GM19468 (cell line): Measurements from ENCODE around the gene MUC22.
"Not testable (repeated sequence)": the region's sequence is repeated elsewhere in the genome, so short reads cannot be mapped to it uniquely, and the experiment has no call there.

ENCODE experiments used
- ATAC-seq: cut with Tn5 transposase; IDR thresholded peaks from one replicate; pipeline ENCODE4 v1.9.1; 2021; ENCODE audit warnings: mild to moderate bottlenecking, moderate library complexity, moderate number of reproducible peaks; ENCODE audit not compliant: unreplicated experiment; ENCODE audit errors: extremely low read depth

MUC22 gene

DNA sequence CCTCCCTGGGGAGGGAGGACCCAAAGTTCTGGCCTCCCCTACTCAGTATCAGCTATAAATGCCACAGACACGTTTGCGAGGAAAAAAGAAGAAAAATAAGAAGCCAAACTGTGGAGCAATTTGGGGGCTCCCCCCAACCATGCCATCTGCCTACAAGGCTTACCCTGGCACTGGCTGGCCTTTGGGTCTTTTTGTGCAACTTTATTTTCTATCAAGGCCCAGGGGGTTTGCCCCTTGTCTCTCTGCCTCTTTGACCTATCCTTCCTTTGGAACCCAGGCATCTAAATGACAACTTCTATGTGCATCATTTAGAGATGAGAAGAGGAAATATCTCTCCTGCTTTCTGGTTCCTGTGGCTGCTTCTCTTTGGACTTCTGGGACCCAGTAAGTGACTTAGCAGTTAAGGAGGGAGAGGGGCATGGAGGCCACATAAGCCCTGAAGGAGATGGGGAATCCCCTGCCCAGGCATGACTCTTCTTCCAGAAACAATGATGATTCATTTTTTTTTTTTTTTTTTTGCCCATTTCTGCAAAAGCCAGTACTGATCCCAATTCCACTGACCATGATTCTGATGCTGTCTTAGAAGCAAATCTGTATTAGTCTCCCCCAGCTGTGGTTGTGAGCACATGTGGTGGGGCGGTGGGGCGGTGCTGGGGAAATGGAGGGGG is at the start of gene MUC22:
Gene MUC22, plus strand, starts transcription at position 82 of the 668 bp plus-strand sequence. Its CDS starts 233 bp downstream, at position 315.
- no peak for ATAC-seq

DNA sequence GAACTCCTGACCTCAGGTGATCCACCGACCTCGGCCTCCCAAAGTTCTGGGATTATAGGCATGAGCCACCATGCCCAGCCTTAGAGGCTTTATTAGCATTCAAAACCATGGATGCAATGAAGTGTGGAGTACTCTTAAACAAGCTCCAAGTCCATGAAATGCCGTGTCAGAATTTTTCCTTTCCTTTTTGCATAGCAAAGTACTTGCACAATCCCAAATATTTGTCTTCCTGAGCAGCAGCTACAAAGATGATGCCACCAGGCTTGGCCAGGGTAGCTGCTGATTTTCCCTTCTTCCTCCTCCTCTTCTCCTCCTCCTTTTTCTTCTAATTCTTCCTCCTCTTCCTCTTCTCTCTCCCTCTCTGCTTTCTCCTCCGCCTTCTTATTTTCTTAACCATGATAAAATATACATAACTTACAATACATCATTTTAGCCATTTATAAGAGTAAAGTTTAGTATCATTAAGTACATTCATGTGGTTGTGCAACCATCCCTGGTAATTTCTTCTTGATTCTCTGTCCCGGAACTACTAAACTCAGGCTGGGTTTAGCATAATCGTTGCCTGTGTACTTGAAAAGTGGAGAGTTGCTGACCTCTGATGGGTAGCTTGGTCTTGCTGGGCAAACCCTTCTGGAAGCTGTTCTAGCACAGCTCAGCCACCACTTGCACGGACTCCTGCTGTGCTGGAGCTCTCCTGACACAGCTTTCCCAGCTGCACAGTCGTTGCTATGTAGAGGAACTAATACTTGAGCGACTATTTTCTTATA is 49.2 kb upstream of the MUC22 start:
- ATAC-seq = no peak

DNA sequence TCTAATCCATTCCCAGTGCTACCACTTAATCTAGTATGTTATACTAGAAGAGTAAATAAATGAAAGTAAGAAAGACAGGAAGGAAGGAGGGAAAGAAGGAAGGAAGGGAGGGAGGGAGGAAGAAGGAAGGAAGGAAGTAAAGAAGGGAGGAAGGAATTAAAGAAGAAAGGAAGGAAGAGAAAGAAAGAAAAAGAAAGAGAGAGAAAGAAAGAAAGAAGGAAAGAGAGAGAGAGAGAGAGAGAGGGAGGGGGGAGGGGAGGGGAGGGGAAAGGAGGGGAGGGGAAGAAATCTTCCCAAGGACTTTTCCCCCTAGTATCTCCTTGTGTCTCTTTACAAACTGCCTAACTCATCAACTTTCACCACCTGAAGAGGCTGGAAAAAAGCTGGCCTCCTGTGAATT is 47.6 kb upstream of the MUC22 start:
- ATAC-seq = no peak

DNA sequence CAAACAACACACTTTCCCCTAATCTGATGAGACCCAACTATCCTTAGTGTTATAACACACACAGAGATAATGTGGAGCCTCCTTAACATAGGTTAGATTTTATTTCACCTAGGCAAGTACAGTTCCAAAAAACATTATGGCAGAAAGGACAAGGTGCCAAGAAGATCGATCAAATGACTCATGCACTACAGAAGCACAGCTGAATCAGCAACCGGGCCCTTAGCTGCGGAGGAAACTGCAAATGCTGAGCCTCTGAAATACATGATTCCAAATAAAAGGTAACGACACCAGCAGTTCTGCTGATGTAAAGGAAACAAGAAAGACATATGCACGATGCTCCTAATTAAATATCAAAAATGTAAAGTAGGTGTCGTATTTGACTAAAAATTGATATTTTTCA is 46.6 kb upstream of the MUC22 start:
- no peak for ATAC-seq

DNA sequence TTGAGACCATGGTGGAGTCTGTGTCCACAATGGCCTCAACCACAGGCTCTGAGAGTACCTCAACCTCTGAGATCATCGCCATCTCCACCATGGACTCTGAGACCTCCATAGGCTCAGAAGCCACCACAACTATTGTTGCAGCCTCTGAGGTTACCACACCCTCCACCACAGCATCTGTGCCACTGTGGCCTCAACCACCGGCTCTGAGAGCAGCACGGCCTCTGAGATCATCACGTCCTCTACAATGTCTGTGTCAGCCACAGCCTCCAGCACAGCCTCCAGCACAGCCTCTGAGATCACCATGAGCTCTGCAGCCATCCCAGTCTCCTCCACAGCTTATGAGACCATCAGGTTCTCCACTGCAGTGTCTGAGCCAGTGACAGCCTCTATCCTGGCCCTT is 46.2 kb upstream of the MUC22 start:
- ATAC-seq = no peak

DNA sequence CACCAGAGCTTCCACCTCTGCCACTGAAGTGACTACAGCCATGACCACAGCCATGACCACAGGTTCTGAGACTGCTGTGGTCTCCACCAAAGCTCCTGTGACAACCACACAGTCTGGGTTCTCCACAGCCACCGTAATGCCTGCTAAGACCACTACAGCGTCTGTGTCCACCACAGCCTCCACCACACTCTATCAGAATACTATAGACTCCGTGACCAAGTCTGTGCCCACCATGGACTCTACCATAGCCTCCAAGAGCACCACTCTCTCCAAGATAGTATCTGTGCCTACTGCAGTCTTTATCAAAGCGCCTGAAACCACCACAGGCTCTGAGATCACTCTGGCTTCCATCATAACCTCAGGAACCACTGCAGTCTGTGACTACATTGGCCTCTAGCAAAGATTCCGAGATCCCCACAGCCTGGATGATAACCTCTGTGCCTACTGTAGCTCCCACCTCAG is 45.1 kb upstream of the MUC22 start:
- ATAC-seq = no peak

DNA sequence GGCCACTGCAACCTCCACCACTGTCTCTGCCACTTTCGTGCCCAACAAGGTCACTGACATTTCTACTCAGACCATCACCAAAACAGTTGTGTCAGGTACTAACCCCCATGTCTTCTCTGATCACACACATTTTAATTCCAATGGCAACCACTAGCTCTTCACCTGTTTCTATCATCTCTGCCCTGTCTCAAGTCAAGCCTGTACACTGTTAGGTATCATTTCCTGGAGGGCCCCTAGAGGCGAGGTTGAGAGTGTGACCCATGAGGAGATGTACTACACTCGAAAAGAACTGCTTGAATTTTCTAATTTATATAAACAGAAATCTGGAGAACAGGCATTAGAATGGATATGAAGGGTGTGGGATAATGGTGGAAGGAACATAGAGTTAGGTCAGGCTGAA is 44.1 kb upstream of the MUC22 start:
- ATAC-seq = no peak

DNA sequence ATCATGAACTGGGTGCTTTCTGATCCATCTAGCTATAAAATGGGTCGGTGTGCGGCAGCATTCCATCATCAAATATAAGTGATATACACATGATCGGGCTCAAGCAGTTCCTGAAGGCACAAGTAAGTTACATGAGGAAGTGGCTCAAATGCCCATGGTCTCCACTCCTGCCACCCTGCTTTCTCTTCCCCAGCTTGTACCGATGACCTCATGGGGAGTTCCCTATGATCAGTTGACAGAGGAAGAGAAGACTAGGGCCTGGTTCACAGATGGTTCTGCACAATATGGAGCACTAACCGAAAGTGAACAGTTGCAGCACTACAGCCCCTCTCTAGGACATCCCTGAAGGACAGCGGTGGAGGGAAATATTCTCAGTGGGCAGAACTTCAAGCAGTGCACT is 41.1 kb upstream of the MUC22 start:
- ATAC-seq = not testable (repeated sequence)

DNA sequence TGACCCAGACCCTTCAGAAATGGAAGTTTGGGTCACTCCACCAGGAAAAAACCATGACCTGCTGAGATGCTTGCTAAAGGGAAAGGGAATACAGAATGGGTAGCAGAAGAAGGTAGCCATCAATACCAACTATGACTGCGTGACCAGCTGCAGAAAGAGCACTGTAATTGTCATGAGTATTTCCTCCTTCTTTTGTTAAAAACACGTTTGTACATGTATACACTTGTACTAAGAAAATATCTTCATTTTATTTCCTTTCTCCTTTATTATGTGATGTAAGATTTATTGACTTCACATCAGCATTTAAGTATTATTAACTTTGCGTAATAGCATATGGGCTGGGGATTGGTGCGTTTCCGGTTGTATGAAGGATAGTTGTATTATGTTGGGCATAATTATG is 39.3 kb upstream of the MUC22 start:
- no peak for ATAC-seq

DNA sequence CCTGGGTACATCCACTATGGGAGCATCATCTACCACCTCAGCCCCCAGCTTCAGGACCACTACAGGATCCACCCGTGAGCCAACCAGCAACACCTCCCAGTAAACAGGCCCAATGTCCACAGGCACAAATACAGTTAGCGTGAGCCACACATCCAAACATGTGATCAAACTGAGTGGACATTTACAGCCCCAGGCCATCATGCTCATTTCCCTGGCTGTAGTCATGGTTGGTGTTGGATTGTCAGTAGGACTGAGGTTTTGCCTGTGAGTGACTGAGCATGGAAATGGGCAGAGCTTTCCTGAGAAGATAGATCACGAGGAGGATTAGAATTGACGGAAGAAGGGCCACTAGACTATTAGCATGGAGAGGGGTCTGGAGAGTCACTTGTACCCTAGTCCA is 37.5 kb upstream of the MUC22 start:
- no peak for ATAC-seq

DNA sequence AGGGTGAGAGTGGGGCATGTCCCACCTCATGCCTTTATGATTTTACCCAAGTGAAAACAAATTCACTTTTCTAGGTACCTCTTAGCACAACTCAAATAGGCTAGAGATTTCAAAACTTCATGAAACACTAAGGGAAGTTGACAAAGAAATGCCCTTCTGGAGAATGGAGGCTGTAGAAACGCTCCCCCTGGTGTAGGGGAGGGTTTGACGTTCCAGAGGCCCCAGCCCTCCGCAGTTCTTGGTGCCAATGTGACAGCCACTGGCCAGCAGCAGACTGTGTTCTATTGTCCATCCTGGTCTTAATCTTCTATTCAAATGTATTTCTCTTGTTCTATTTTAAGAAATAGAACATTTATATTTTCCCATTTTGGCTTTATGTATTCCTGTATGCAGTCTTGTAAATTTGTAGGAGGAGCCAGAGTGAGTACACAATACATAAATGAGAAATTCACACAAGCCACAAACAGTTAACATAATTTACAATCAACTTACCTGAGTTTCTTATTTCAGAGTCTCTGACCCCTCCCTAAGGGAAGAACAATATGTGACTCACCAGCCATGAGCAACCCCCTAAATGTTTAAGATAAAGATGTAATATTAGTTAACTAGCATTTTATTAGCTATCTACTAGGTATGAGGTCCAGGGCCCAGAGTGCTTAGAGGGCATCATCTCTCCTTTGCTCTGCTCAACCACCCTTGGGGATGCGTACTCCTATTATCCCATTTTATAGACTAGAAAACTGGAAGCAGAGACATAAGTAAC is 35.6 kb upstream of the MUC22 start:
- no peak for ATAC-seq

DNA sequence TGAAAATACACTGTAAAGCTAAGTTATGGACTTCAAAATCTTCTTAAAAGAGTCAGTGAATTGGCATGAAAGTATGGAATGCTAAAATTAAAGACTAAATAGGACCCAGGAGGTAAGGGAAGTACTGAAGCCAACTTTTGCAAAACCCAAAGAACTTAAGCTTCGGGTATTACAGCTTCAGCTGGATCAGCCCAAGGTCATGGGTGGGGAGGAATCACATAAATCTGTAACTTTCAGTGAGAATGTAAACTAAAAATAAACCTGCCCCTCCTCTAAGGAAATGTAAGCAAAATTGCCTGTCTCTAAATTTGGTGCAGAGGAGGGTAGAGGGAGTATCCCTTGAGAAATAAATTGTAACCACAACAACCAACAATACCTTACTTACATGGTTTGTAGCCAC is 31.1 kb upstream of the MUC22 start:
- ATAC-seq = no peak

DNA sequence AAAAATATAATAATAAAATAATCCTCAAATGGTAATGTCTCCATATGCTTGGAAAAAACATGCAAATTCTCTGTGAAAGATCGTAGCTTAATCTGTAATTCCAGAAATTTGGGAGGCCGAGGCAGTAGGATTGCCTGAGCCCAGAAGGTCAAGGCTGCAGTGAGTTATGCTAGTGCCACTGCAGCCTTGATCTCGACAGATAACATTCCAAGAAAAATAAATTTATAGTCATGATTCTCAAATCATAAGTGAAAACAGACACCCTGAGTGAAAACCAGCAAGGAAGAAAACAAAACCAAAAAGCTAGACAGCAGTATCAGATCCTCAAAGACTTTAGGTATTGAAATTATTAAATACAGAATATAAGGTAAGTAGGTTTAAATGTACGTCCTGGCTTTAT is 30.6 kb upstream of the MUC22 start:
- ATAC-seq = no peak

DNA sequence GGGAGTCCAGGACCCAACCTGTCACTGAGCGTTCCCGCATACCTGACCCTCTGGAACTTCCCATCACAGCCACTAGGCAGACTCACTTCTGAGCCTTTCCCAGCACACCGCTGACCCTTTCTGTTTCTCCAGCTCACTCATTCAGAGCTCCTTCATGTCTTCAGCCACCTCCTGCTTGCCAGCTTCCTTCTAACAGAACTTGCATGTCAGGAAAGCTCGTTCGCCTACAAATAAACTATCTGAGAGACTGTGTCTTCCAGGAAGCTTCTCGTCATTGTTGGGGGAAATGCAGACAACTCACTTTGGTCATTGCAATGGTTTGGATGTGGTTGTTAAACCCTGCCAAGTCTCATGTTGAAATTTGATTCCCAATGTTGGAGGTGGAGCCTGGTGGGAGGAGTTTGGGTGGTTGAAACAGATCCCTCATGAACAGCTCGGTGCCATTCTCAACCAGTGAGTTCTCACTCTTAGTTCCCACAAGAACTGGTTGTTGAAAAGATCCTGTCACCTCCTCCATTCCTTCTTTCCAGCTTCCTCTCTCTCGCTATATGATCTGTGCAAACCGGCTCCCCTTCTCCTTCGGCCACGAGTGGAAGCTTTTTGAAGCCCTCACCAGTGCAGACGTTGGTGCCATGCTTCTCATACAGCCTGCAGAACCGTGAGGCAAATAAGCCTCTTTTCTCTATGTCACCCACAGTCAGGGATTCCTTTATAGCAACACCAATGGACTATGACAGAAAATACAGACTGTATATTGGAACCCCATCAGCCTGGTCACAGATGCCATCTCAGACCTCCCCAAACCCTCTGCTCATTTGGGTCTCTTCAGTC is 28.1 kb upstream of the MUC22 start:
- ATAC-seq = no peak

DNA sequence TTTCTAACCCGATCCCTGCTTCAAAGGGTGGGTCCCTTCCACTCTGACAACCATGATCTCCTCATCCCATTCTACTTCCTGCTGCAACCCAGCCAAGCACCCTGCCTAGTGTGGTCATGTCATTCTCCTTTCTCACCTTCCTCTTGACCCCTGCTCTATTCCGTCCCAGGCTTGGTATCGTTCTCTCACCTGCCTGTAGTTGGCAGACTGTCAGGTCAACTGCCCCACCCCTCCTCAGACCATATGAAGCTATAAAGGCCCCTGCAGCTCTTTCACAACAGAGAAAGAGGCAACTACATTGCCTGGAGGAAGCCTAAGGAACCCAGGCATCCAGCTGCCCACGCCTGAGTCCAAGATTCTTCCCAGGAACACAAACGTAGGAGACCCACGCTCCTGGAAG is 26.8 kb upstream of the MUC22 start, which contains the start of gene MUC21:
Gene MUC21, plus strand, starts transcription at position 280 of the 400 bp plus-strand sequence. CDS start 241 bp downstream, outside the sequence.
- no peak for ATAC-seq

DNA sequence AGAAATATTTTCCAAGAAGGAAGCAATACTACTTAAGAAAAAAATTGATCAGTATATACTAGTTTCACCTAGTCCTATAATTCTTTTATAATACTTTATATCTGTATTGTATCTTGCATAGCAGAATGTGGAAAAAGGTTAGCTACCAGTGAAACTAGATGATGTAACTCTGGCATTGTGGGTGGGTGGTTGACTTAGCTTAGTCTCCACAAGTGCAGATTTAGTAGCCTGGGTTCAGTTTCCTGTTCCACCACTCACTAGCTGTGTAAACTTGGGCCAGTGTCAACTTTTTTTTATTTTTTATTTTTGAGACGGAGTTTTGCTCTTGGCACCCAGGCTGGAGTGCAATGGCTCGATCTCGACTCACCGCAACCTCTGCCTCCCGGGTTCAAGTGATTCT is 24.8 kb upstream of the MUC22 start:
- no peak for ATAC-seq

DNA sequence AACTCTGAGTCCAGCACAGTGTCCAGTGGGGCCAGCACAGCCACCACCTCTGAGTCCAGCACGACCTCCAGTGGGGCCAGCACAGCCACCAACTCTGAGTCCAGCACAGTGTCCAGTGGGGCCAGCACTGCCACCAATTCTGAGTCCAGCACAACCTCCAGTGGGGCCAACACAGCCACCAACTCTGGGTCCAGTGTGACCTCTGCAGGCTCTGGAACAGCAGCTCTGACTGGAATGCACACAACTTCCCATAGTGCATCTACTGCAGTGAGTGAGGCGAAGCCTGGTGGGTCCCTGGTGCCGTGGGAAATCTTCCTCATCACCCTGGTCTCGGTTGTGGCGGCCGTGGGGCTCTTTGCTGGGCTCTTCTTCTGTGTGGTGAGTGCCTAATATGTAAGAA is 23.0 kb upstream of the MUC22 start:
- no peak for ATAC-seq

DNA sequence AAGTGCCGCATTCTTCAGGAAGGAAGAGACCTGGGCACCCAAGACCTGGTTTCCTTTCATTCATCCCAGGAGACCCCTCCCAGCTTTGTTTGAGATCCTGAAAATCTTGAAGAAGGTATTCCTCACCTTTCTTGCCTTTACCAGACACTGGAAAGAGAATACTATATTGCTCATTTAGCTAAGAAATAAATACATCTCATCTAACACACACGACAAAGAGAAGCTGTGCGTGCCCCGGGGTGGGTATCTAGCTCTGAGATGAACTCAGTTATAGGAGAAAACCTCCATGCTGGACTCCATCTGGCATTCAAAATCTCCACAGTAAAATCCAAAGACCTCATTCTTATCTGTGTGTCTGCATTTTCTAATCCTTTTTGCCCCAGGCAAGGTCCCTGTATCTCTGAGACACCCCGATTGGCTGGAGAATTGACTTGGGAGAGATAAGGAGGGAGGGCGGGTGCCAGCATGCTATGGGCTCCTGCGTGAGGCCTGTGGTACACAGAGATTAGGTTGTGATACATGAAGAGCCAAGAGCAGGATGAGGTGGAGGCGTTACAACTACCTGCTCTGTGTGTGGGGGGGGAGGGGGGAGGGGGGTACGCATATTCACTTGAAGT is 22.0 kb upstream of the MUC22 start:
- no peak for ATAC-seq

DNA sequence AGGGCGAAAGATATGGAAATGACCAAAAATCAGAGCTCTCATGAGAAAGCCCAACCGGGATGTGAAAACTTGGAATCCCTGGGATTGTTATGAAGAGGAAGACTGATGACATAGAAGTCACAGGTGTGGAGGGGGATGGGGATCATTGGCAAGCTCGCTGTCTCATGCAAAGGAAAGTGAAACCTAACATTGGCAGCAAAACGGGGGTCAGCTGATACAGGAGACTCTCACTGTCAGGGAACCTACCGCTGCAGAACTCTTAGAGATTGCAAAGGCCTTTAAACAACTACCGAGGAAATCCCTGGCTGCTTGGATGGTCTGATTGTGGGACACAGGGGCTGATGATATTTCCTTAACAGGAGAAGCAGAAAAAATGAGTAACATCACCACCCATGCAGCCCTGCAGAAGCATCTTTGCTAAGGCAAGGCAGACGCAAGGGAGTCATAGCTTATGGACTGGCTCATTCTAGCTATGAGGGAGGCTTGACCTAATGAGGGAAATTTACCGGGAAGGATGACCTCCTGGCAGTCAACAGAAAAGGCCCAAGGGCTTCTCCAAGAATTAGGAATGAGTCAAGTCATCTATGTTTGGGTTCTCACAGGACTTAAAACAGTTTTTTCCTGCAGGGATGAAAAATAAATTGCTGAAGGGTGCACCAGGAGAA is 19.7 kb upstream of the MUC22 start:
- no peak for ATAC-seq
